DOHH2 (cell line): ENCODE results near the gene TEX52.

Source experiments
- H3F3A ChIP-seq: fragments of 200-600 bp; sonication (generic), shearing (Covaris generic); 2 replicates; pipeline ENCODE4 v1.6.0; 2016; ENCODE audit warnings: antibody characterized with exemption, mild to moderate bottlenecking; ENCODE audit not compliant: control insufficient read depth, insufficient read depth
- H3K27ac ChIP-seq: fragments of 200-600 bp; sonication (generic); 2 replicates; pipeline ENCODE4 v1.5.1; 2014; ENCODE audit warnings: low read depth, mild to moderate bottlenecking, low read length, moderate library complexity
- H3K27me3 ChIP-seq: fragments of 200-600 bp; sonication (generic); 2 replicates; pipeline ENCODE4 v1.6.1; 2014; ENCODE audit warnings: mild to moderate bottlenecking, low read length, mixed read lengths; ENCODE audit not compliant: control insufficient read depth
- H3K36me3 ChIP-seq: fragments of 200-600 bp; sonication (generic); 2 replicates; pipeline ENCODE4 v1.6.1; 2014; ENCODE audit warnings: mild to moderate bottlenecking, low read length, moderate library complexity, mixed read lengths; ENCODE audit not compliant: control insufficient read depth
- H3K4me1 ChIP-seq: fragments of 200-600 bp; sonication (generic); 2 replicates; pipeline ENCODE4 v1.6.1; 2014; ENCODE audit warnings: mild to moderate bottlenecking, low read length, mixed read lengths; ENCODE audit not compliant: control insufficient read depth
- H3K4me2 ChIP-seq: fragments of 200-600 bp; sonication (generic); 2 replicates; pipeline ENCODE4 v1.6.0; 2014; ENCODE audit warnings: mild to moderate bottlenecking, low read length, moderate library complexity
- H3K4me3 ChIP-seq: fragments of 200-600 bp; sonication (generic); 2 replicates; pipeline ENCODE4 v1.5.1; 2014; ENCODE audit warnings: mild to moderate bottlenecking, low read length, mixed read lengths
- H3K79me2 ChIP-seq: fragments of 200-600 bp; sonication (generic); 2 replicates; pipeline ENCODE4 v1.6.1; 2014; ENCODE audit warnings: mild to moderate bottlenecking, low read length, mixed read lengths; ENCODE audit not compliant: control insufficient read depth
- H3K9me2 ChIP-seq: fragments of 200-600 bp; sonication (generic); replicated peaks from 2 replicates; pipeline ENCODE4 v1.6.1; 2014; ENCODE audit warnings: mild to moderate bottlenecking, low read length, mixed read lengths; ENCODE audit not compliant: control insufficient read depth
- H3K9me3 ChIP-seq: fragments of 200-600 bp; sonication (generic); 2 replicates; pipeline ENCODE4 v1.6.1; 2014; ENCODE audit warnings: antibody characterized with exemption, low read length, mixed read lengths; ENCODE audit not compliant: control insufficient read depth, insufficient read depth
- H4K20me1 ChIP-seq: fragments of 200-600 bp; sonication (generic); 2 replicates; pipeline ENCODE4 v1.6.0; 2014; ENCODE audit warnings: low read depth, mild to moderate bottlenecking, antibody characterized with exemption, low read length, moderate library complexity; ENCODE audit not compliant: control insufficient read depth, insufficient read depth
- EZH2phosphoT487 ChIP-seq: fragments of 200-600 bp; sonication (generic); IDR thresholded peaks from 2 replicates; pipeline ENCODE4 v1.6.1; 2017; ENCODE audit warnings: borderline replicate concordance, mild to moderate bottlenecking, antibody characterized with exemption, low read length, moderate library complexity, mixed read lengths
- TF ChIP-seq, protein P1 (sequence below): fragments of 200-600 bp; sonication (generic); IDR thresholded peaks from one replicate; pipeline ENCODE4 v1.5.1; 2014; ENCODE audit warnings: antibody characterized with exemption, mild to moderate bottlenecking, low read depth, low read length; ENCODE audit not compliant: poor library complexity, severe bottlenecking

The TEX52 gene

DNA sequence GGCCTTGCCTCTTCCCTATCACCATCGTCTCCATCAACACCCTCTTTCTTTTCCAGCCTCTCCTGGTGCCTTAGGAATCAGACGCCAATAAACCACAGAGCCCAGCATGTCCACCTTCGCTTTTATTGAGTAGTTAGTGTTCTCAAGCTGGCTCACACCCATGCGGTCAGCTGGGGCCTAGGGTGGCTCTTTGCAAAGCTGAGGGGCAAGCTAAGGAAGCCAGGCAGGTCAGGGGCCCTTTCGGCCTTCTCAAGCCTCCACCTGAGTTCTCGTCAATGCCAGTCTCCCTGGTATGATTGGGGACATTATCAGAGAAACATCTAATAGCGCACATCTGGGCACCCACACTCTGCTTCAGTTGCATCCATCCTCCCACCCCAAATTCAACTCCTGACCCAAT, 737 bp upstream of the TEX52 start:
- peaks cover 40% of the 10 kb centered on the region for H3K36me3 ChIP-seq
- H3K4me3 ChIP-seq, result no peak overlapping the region
- no peak overlapping the region for H3K27ac ChIP-seq
- H3K4me2 ChIP-seq, result no peak overlapping the region
- H3K9me3 ChIP-seq, result no peaks in the 10 kb centered on the region
- H3K27me3 ChIP-seq, result no peaks in the 10 kb centered on the region
- no peaks in the 10 kb centered on the region for H3K4me1 ChIP-seq
- H3K9me2 ChIP-seq, result no peaks in the 10 kb centered on the region
- H3K79me2 ChIP-seq, result no peaks in the 10 kb centered on the region
- peaks cover 7% of the 10 kb centered on the region for H3F3A ChIP-seq
- H4K20me1 ChIP-seq, result peaks cover 6% of the 10 kb centered on the region; the same call in 1 of the 2 replicates
- TF ChIP-seq, protein P1, sequence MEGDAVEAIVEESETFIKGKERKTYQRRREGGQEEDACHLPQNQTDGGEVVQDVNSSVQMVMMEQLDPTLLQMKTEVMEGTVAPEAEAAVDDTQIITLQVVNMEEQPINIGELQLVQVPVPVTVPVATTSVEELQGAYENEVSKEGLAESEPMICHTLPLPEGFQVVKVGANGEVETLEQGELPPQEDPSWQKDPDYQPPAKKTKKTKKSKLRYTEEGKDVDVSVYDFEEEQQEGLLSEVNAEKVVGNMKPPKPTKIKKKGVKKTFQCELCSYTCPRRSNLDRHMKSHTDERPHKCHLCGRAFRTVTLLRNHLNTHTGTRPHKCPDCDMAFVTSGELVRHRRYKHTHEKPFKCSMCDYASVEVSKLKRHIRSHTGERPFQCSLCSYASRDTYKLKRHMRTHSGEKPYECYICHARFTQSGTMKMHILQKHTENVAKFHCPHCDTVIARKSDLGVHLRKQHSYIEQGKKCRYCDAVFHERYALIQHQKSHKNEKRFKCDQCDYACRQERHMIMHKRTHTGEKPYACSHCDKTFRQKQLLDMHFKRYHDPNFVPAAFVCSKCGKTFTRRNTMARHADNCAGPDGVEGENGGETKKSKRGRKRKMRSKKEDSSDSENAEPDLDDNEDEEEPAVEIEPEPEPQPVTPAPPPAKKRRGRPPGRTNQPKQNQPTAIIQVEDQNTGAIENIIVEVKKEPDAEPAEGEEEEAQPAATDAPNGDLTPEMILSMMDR, result no peak
- TF ChIP-seq EZH2phosphoT487, result no peak

DNA sequence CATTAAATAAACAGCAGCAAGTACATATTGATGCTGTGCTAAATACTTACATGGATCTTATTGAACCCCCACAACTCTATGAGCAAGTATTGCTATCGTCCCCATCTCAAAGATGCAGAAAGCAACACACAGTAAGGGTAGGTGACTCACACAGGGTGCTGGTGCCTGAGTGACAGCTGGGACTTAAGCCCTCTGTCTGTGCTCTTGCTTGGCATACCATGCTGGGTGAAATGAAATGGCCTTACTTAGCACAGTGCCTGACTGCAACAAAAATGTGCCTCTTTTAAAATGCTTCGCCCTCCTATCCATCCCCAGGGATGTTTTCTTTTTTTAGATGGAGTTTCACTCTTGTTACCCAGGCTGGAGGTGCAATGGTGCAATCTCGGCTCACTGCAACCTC, 788 bp downstream of the TEX52 start:
- H3K4me1 ChIP-seq, result no peaks in the 10 kb centered on the region
- H3K9me3 ChIP-seq, result no peaks in the 10 kb centered on the region
- TF ChIP-seq, protein P1, result no peak
- no peak for TF ChIP-seq EZH2phosphoT487
- no peak overlapping the region for H3K4me3 ChIP-seq
- no peaks in the 10 kb centered on the region for H3K79me2 ChIP-seq
- peaks cover 30% of the 10 kb centered on the region for H3K36me3 ChIP-seq
- H3K27ac ChIP-seq, result no peak overlapping the region
- no peak overlapping the region for H3K4me2 ChIP-seq
- peaks cover 7% of the 10 kb centered on the region; the same call in 1 of the 2 replicates for H3F3A ChIP-seq
- H3K9me2 ChIP-seq, result no peaks in the 10 kb centered on the region
- H4K20me1 ChIP-seq, result peaks cover 6% of the 10 kb centered on the region; the same call in 1 of the 2 replicates
- H3K27me3 ChIP-seq, result no peaks in the 10 kb centered on the region

DNA sequence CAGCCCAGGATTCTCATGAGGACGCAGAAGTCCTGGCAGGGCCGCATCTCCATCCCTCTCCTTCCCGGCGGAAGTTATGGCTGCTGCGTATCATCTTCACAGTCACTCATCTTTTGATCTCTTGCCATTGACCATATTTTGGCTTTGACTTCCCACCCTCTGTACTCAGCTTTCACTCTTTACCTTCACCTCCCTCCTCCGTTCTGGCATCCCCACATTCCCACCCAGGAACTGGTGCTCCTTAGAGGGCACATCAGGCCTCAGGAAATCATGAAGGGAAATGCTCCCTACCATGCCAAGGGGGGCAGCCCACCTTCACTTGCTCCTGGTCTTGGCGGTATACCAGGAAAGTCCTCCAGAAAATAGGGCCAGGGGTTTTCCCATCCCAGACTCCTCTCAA, 1.3 kb downstream of the TEX52 start:
- no peaks in the 10 kb centered on the region for H3K79me2 ChIP-seq
- no peak overlapping the region for H3K4me3 ChIP-seq
- H3F3A ChIP-seq, result peaks cover 7% of the 10 kb centered on the region; the same call in 1 of the 2 replicates
- no peak overlapping the region for H3K4me2 ChIP-seq
- H3K36me3 ChIP-seq, result peaks cover 30% of the 10 kb centered on the region
- H3K9me3 ChIP-seq, result no peaks in the 10 kb centered on the region
- H3K27me3 ChIP-seq, result no peaks in the 10 kb centered on the region
- no peaks in the 10 kb centered on the region for H3K4me1 ChIP-seq
- H3K9me2 ChIP-seq, result no peaks in the 10 kb centered on the region
- H4K20me1 ChIP-seq, result peaks cover 6% of the 10 kb centered on the region; the same call in 1 of the 2 replicates
- no peak overlapping the region for H3K27ac ChIP-seq
- no peak for TF ChIP-seq EZH2phosphoT487

DNA sequence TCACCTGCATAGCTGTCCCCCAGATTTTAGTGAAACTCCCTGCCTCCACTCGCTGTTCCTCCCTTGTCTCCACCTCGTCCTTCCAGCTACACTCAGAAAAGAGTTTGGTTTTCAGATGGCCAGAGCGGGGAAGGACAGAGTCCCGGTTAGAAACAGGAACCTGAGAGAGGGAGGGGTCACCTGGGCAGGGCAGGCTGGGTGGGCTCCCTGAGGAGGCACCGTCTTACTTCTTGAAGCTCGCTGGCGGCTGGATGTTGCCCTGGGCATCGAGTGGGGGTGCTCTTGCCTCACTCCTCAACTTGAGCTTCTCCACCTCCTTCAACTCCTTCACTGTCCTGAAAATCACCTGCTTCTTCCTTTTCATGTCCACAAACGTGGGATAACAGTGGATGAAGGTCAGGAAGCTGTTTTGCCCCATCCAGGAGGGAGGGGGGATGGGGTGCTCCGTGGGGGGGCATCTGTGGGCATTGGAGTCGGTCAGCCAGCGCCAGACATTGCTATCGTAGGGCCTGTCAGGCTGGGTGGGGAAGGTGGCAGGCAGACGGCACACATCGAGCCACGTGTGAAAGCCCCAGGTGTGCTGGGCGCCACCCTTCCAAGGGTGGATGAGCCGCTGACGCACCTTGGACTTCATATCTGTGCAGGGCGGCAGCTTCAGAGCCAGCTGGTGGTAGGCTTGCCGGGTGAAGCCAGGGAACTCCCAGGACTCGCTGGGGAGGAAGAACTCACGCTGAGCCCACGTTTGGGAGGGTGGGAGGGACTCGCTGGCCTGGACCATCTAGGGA, 2.0 kb downstream of the TEX52 start:
- H3F3A ChIP-seq, result peaks cover 5% of the 10 kb centered on the region; the same call in 1 of the 2 replicates
- no peak overlapping the region for H3K27ac ChIP-seq
- no peaks in the 10 kb centered on the region for H3K79me2 ChIP-seq
- TF ChIP-seq EZH2phosphoT487, result no peak
- TF ChIP-seq, protein P1, result no peak
- peaks cover 6% of the 10 kb centered on the region; the same call in 1 of the 2 replicates for H4K20me1 ChIP-seq
- no peaks in the 10 kb centered on the region for H3K9me2 ChIP-seq
- H3K27me3 ChIP-seq, result no peaks in the 10 kb centered on the region
- no peak overlapping the region for H3K4me2 ChIP-seq
- H3K4me1 ChIP-seq, result no peaks in the 10 kb centered on the region
- no peaks in the 10 kb centered on the region for H3K9me3 ChIP-seq
- H3K4me3 ChIP-seq, result no peak overlapping the region
- H3K36me3 ChIP-seq, result peaks cover 25% of the 10 kb centered on the region
